ENCODE data around the gene ZC3H4. TPM values are rescaled to one million over a fixed set of nuclear protein-coding genes. Genes with fewer than 3 reads are reported as not detected.

ZC3H4 gene
- total and polyA plus RNA-seq, 9 of the 15 experiments (the other 6 are each of a cell fraction or from before 2014, with no cell fraction given), result 2.2 to 75.6 (median 18.3) TPM

DNA sequence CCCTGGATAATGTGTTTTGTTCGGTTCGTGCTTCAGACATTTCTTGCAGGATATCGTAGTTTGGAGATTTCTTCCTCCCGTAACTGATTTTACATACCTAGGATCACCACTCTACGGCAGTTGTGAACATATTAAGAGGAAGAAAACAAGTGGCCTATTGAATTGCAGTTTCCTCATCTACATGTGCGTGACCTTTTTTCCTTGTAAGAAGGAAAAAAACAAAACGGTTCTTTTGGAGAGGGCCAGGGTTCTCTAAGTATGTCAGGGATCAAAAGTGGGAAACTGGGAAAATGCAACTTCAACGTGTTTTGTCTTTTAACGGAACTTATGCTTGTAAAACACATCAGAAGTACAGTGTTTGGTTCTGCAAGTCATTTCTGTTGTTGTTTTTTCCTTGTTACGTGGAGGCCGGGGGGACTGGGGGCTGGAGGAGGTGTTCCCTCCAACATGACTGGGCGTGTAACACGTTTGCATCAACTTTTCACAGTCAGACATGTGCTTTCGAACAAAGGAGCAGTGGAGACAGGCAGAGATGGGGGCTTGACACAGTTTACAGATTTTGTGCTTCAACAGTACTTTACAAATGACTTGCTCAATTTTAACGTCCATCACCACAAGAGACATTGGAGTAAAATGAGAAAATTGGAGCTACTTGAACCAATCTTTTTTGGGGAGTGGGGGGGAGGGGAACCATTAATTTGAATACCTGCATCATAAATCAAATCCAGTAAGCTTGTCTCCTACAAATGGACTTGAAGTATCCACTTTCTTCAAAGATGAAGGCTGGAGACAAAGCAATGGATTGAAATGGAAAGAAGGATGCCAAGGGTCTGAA is 3.8 kb downstream of the ZC3H4 start (continued):
- no peak for TF ChIP-seq TAL1 (IDR thresholded peaks at IDR 0.05)
- TF ChIP-seq STAT5A (IDR thresholded peaks at IDR 0.05; ENCODE audit: borderline replicate concordance, low read length), result no peak
- TF ChIP-seq CBFB (CRISPR knock-in tag; IDR thresholded peaks at IDR 0.05), result no peak
- TF ChIP-seq ZFP30 (CRISPR knock-in tag; IDR thresholded peaks at IDR 0.05; ENCODE audit: borderline replicate concordance), result no peak
- TF ChIP-seq YY1 (IDR thresholded peaks at IDR 0.05; ENCODE audit: borderline replicate concordance in 1 of 3, control insufficient read depth in 1 of 3, extremely low read depth in 1 of 3, insufficient read depth in 3 of 3, insufficient read length in 1 of 3, insufficient replicate concordance in 2 of 3, low read depth in 1 of 3, low read length in 2 of 3), result peak in 1 of 3 experiments; percentile 63
- no peak for TF ChIP-seq SAP30 (IDR thresholded peaks at IDR 0.05; ENCODE audit: borderline replicate concordance, insufficient read depth, low read depth, low read length, poor library complexity, severe bottlenecking)
- peak; percentile 75 for TF ChIP-seq POLR2H (tag; IDR thresholded peaks at IDR 0.05; ENCODE audit: low read depth)
- 0 out of 2 replicates have a peak, but pooled peaks have one; percentile 10 for TF ChIP-seq CHD2 (IDR thresholded peaks at IDR 0.05; ENCODE audit: low read depth, low read length)
- TF ChIP-seq, protein P1, sequence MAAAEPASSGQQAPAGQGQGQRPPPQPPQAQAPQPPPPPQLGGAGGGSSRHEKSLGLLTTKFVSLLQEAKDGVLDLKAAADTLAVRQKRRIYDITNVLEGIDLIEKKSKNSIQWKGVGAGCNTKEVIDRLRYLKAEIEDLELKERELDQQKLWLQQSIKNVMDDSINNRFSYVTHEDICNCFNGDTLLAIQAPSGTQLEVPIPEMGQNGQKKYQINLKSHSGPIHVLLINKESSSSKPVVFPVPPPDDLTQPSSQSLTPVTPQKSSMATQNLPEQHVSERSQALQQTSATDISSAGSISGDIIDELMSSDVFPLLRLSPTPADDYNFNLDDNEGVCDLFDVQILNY (CRISPR knock-in tag; IDR thresholded peaks at IDR 0.05), result no peak
- no peak for TF ChIP-seq HEY1 (CRISPR knock-in tag; IDR thresholded peaks at IDR 0.05; ENCODE audit: borderline replicate concordance)
- TF ChIP-seq ZNF134 (CRISPR knock-in tag; conservative IDR thresholded peaks at IDR 0.05), result no peak
- TF ChIP-seq ARID1B (IDR thresholded peaks at IDR 0.05), result peak; percentile 55
- no peak for TF ChIP-seq CAMTA2 (CRISPR knock-in tag; conservative IDR thresholded peaks at IDR 0.05)
- TF ChIP-seq MCM5 (IDR thresholded peaks at IDR 0.05; ENCODE audit: low read depth), result no peak
- no peak for TF ChIP-seq RBM14 (IDR thresholded peaks at IDR 0.05; ENCODE audit: borderline replicate concordance, insufficient read depth, low read depth, low read length)
- TF ChIP-seq ZNF79 (CRISPR knock-in tag; IDR thresholded peaks at IDR 0.05; ENCODE audit: low read depth), result no peak
- TF ChIP-seq, protein P2, sequence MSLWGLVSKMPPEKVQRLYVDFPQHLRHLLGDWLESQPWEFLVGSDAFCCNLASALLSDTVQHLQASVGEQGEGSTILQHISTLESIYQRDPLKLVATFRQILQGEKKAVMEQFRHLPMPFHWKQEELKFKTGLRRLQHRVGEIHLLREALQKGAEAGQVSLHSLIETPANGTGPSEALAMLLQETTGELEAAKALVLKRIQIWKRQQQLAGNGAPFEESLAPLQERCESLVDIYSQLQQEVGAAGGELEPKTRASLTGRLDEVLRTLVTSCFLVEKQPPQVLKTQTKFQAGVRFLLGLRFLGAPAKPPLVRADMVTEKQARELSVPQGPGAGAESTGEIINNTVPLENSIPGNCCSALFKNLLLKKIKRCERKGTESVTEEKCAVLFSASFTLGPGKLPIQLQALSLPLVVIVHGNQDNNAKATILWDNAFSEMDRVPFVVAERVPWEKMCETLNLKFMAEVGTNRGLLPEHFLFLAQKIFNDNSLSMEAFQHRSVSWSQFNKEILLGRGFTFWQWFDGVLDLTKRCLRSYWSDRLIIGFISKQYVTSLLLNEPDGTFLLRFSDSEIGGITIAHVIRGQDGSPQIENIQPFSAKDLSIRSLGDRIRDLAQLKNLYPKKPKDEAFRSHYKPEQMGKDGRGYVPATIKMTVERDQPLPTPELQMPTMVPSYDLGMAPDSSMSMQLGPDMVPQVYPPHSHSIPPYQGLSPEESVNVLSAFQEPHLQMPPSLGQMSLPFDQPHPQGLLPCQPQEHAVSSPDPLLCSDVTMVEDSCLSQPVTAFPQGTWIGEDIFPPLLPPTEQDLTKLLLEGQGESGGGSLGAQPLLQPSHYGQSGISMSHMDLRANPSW (CRISPR knock-in tag; IDR thresholded peaks at IDR 0.05), result no peak
- no peak for TF ChIP-seq SPI1 (IDR thresholded peaks at IDR 0.05; ENCODE audit: borderline replicate concordance, low read depth, low read length)
- peak in 1 of 2 experiments; percentile 28; a peak in 1 of 4 replicates for TF ChIP-seq CSDE1 (IDR thresholded peaks at IDR 0.05)
- no peak for TF ChIP-seq TFAM (CRISPR knock-in tag; conservative IDR thresholded peaks at IDR 0.05)
- no peak for TF ChIP-seq RAD51 (IDR thresholded peaks at IDR 0.05; ENCODE audit: borderline replicate concordance, low read depth)
- TF ChIP-seq SAFB (IDR thresholded peaks at IDR 0.05; ENCODE audit: borderline replicate concordance, low read depth, low read length), result no peak
